Activated naive CD4-positive, alpha-beta T cell treated with anti-CD3 and anti-CD28 coated beads, Interleukin-2, amount 50 U/mL, for 72 hours (primary cell): ENCODE data around the gene PEX11B. TPM values are rescaled to one million over a fixed set of nuclear protein-coding genes. Genes with fewer than 3 reads are reported as not detected.
A peak's percentile ranks its signal among the peaks of the same experiment; 100 is the strongest.

Experiments used
- ATAC-seq, 2 donors: fragments of 150-1000 bp; cut with Tn5 transposase; 2 replicates each; pipeline ENCODE4 v1.10.0; 2021; ENCODE audit warnings: mild to moderate bottlenecking in 2 of 2, moderate library complexity in 2 of 2
- DNase-seq, 2 donors: peaks; one replicate each; pipeline ENCODE4 v3.0.0; 2021 to 2022; ENCODE audit warnings: low spot score in 2 of 2
- H3K27ac Mint-ChIP-seq, 2 donors: one replicate each; pipeline ENCODE4 v1.8.0; 2022; ENCODE audit warnings: mild to moderate bottlenecking in 2 of 2, mixed read lengths in 2 of 2
- H3K36me3 Mint-ChIP-seq, 2 donors: one replicate each; pipeline ENCODE4 v1.8.0; 2022; ENCODE audit warnings: mixed read lengths in 2 of 2
- H3K9me3 Mint-ChIP-seq, 2 donors: one replicate each; pipeline ENCODE4 v1.8.0; 2022; ENCODE audit warnings: mixed read lengths in 2 of 2
- total RNA-seq, 2 donors: library from RNA; stranded (reverse); gene quantifications; one replicate each; pipeline ENCODE4 v1.2.3, GENCODE V29; 2022

The PEX11B gene
- 10 to 100 TPM; 17.9 to 36.1 TPM for total RNA-seq

DNA sequence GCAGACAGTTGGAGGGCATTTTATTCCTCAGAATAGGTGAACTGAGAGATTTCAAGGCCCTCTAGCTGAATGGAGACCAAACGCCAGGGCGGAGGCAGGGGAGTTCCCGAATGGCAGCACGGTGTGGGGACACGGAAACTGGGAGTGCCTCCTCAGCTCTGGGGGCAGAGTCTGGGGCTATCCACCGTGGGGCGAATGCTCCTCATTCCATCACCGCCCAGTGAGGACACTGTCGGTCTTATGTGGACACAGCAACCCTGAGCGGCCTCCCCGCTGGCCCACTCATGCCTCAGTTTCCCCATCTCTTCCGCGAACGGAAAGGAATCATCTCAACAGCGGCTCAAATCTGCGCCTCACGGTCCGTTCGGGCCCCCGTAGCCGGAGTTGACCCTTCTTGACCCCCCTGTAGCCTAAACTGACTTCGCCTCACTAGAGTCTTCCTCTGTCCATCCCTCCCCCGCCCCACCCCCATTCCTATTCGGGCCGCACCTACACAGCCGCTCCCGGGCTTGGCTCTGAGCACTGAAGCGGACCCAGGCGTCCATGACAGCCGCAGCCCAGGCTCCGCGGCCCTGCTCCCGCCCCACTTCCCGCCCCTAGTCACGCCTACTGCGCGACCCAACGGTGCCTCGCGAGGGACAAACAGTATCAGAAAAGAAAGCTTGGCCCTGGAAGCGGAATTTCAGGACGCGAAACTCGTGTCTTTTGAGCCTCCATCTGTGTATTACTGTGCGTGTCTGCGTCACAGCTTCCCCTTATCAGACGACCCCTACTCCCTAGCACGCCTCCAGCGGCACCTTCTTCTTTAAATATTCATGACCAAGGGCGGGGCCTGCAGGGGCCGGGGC lies at the start of gene PEX11B:
PEX11B (minus strand) TSS at position 574 of the 848 bp plus-strand sequence; CDS start at position 545, 29 bp downstream.
- peak; percentile 90 to 92 for DNase-seq
- Mint-ChIP-seq H3K27ac (peak within 1 kb of the TSS; percentile 90 to 97), H3K36me3 (peaks cover 16 to 21% of the 10 kb centered on the region in 2 donors), H3K9me3 (no peaks in the 10 kb centered on the region)
- peak; percentile 90 to 93 for ATAC-seq

DNA sequence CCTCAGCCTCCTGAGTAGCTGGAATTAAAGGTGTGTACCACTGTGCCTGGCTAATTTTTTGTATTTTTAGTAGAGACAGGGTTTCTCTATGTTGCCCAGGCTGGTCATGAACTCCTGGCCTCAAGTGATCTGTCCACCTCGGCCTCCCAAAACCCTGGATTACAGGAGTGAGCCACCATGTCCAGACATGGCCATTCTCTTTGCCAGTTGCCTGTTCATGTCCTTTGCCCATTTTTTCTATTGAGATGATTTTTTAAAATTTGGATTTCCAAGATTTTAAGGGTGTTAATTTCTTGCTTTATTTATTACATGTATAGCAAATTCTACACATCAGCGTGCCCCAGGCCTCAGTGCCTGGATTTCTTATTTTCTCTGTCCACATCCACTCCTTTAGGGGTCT lies 48.8 kb upstream of the PEX11B start:
- Mint-ChIP-seq H3K27ac (no peak overlapping the region), H3K36me3 (peaks cover 11 to 15% of the 10 kb centered on the region in 2 donors), H3K9me3 (peaks cover 0 to 9% of the 10 kb centered on the region in 2 donors)
- no peak for DNase-seq
- no peak for ATAC-seq

GRCh38 chr1:145965119-145965744 lies 46.7 kb upstream of the PEX11B start:
- H3K36me3 Mint-ChIP-seq = peaks cover 11 to 20% of the 10 kb centered on the region in 2 donors
- peak overlapping the region; percentile 83 to 86 for H3K27ac Mint-ChIP-seq
- DNase-seq (no peak), ATAC-seq (no peak)
- peaks cover 0 to 9% of the 10 kb centered on the region in 2 donors for H3K9me3 Mint-ChIP-seq

DNA sequence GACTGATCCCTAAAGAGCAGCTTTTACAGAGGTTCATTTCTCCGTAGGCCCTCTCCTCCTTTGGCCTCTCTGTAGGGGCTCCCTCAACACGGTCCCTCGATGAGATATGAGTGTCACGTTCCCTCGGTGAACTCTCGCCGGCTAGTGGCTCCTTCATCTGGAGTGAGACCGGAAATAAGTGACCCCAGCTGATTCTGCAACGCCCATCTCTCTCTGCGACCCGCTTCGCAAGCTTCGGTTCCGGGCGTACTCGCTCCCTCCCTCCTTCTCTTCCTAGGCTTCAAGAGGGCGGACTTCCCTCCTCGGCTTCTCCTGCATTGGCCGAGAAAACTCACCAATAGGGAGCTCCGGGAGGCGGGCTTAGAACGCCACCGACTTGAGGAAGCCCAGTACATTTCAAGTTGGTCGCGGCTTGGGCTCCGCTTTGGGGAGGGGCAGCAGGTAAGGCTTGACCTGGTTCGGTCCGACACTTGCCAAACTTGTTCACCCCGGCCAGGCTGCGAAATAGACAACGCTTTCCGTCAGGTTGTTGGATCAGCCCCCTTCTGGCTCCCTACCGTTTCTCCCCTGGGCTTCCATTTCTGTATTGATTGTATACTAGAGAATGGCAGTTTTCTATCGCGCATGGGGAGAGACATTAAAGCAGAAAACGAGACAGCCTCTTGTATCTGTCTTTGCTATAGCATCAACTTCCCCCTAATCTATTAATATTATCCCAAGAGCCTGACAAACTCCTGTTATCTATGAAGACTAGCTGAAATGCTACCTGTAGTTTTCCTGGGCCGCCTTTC lies 46.0 kb upstream of the PEX11B start, which contains the start of the genes ANKRD34A and POLR3GL:
ANKRD34A (minus strand) TSS at position 248 of the 791 bp plus-strand sequence. CDS start 2,816 bp downstream, outside the sequence.
POLR3GL (plus strand) TSS at position 363 of the 791 bp plus-strand sequence. CDS start 10,176 bp downstream, outside the sequence.
- peak; percentile 89 to 91 for ATAC-seq

GRCh38 chr1:145963265-145964019 lies 44.9 kb upstream of the PEX11B start:
- H3K9me3 Mint-ChIP-seq = peaks cover 0 to 9% of the 10 kb centered on the region in 2 donors
- DNase-seq = no peak
- peak overlapping the region; percentile 83 to 86 for H3K27ac Mint-ChIP-seq
- no peak for ATAC-seq
- H3K36me3 Mint-ChIP-seq = peaks cover 11 to 20% of the 10 kb centered on the region in 2 donors

More for the DNA sequence above, 46.0 kb upstream of the PEX11B start, which contains the start of the genes ANKRD34A and POLR3GL:
- DNase-seq = peak; percentile 85 to 91
- H3K36me3 Mint-ChIP-seq = peaks cover 11 to 20% of the 10 kb centered on the region in 2 donors
- H3K9me3 Mint-ChIP-seq = peaks cover 0 to 9% of the 10 kb centered on the region in 2 donors
- H3K27ac Mint-ChIP-seq = peak within 1 kb of the TSS; percentile 83 to 86

GRCh38 chr1:145962157-145963102 lies 43.9 kb upstream of the PEX11B start:
- Mint-ChIP-seq H3K36me3 (peaks cover 11 to 12% of the 10 kb centered on the region in 2 donors), H3K27ac (peak overlapping the region; percentile 65 to 86), H3K9me3 (peaks cover 0 to 2% of the 10 kb centered on the region in 2 donors)
- DNase-seq (no peak), ATAC-seq (peak in 1 of 2 donors; percentile 1)

DNA sequence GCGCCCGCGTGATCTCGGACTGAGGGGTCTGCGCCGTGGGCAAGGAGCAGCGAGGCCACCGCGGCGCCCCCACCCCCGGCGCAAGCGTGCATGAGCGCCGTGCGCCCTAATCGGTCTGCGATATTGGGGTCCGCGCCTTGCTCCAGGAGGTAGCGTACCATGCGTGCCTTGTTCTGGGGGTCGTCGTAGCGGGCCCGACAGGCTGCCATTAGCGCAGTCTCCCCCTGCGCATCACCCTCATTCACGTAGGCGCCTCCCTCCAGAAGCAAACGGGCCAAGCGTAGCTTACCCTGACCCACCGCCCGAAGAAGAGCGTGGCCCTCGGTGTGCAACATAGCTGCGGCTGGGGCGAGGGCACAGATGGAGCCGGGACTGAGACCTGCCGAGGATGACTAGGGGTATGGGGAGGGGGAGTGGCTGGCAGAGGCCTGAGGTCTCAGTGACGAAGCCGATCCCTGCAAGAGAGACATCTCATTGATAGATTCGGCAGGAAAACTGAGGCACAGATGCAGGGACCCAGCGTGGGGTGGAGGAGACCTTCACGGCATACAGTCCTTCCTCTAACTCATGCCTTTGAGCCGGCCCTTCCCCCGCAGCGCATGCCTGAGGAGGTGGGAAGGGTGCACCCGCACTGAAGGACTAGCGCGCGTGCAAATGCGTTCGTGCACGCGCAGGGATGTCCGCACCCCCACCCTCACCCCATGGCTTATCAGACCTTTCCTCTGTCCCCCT lies 43.1 kb upstream of the PEX11B start:
- DNase-seq (peak; percentile 63), ATAC-seq (peak; percentile 2 to 5)
- peaks cover 11 to 18% of the 10 kb centered on the region in 2 donors for H3K36me3 Mint-ChIP-seq
- no peaks in the 10 kb centered on the region for H3K9me3 Mint-ChIP-seq
- peak overlapping the region; percentile 86 to 93 for H3K27ac Mint-ChIP-seq

DNA sequence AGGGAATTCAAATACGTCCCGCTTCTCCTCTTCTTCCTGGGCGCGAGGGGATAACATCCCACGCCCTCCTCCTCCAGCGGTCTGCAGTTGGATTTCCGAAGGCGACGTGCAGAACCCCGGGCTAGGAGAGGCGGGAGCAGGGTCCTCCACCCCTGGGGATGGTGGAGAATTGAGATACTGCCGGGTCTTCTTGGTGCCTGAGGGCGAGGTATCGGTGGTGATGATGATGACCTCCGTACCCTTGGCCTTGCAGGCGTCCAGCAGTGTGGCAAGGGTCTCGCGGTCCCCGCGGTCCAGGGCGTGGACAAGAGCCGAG lies 42.5 kb upstream of the PEX11B start:
- H3K9me3 Mint-ChIP-seq = no peaks in the 10 kb centered on the region
- ATAC-seq (no peak), DNase-seq (no peak)
- H3K36me3 Mint-ChIP-seq = peaks cover 11 to 18% of the 10 kb centered on the region in 2 donors
- peak overlapping the region; percentile 86 to 93 for H3K27ac Mint-ChIP-seq

- Mint-ChIP-seq H3K36me3 (peaks cover 11 to 18% of the 10 kb centered on the region in 2 donors), H3K9me3 (no peaks in the 10 kb centered on the region), H3K27ac (peak overlapping the region; percentile 86 to 93)
- ATAC-seq (no peak), DNase-seq (peak in 1 of 2 donors; percentile 51)
Observed at GRCh38 chr1:145960468-145961108, 42.1 kb upstream of the PEX11B start.

DNA sequence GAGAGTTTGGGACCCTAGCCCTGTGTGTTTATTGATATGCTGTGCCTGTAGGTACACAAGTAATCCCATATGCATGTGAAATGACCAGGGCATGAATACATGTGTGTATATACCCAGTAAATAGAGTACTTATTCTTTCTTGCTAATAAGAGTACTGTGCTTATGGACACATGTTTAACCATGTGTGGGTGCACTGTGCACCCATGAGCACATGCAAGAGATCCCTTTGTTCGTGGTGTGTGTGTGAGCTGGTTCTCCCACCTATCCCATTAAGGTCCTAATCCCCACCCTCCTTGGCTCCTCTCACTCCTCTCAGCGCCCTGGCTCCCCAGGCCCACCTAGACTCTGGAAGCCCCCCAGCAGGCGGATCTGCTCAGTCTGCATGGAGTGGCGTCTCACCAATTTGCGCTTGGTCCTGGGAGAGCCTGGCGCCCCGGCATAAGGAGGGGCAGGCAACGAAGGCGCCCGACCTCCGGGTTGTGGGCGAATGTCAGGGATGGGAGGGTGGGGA lies 41.5 kb upstream of the PEX11B start:
- no peak for ATAC-seq
- H3K27ac Mint-ChIP-seq = no peak overlapping the region
- no peak for DNase-seq
- H3K36me3 Mint-ChIP-seq = peaks cover 11 to 18% of the 10 kb centered on the region in 2 donors
- no peaks in the 10 kb centered on the region for H3K9me3 Mint-ChIP-seq

- no peak for DNase-seq
- no peak for ATAC-seq
- H3K27ac Mint-ChIP-seq = no peak overlapping the region
- no peaks in the 10 kb centered on the region for H3K9me3 Mint-ChIP-seq
- peaks cover 11% of the 10 kb centered on the region in 2 donors for H3K36me3 Mint-ChIP-seq
Observed at GRCh38 chr1:145959333-145959732, 40.8 kb upstream of the PEX11B start.

- Mint-ChIP-seq H3K9me3 (no peaks in the 10 kb centered on the region), H3K27ac (no peak overlapping the region), H3K36me3 (peaks cover 7 to 11% of the 10 kb centered on the region in 2 donors)
- ATAC-seq (no peak), DNase-seq (no peak)
Observed at GRCh38 chr1:145958734-145959133, 40.2 kb upstream of the PEX11B start.

- peak; percentile 93 to 94 for DNase-seq
- no peaks in the 10 kb centered on the region for H3K9me3 Mint-ChIP-seq
- ATAC-seq = peak; percentile 91 to 92
- peak within 1 kb of the TSS; percentile 51 to 73 for H3K27ac Mint-ChIP-seq
- H3K36me3 Mint-ChIP-seq = peaks cover 7 to 11% of the 10 kb centered on the region in 2 donors
Observed at GRCh38 chr1:145957443-145958319, 39.2 kb upstream of the PEX11B start, which contains the start of gene LIX1L. TSS of gene LIX1L (minus strand) at chr1:145958017. CDS start at chr1:145957927, 90 bp downstream.
